GM23338 (cell line): Measurements from ENCODE around the gene OR10D3.

Source experiments
- CREB1 ChIP-seq: fragments of 250-450 bp; sonication (Bioruptor Pico); IDR thresholded peaks from 2 replicates; pipeline ENCODE4 v1.5.0; 2020; ENCODE audit warnings: low read depth, mild to moderate bottlenecking, moderate library complexity
- CTCF ChIP-seq, 2 experiments: fragments of 200-600 bp in 1 of 2; sonication (generic) in 1 of 2; conservative IDR thresholded peaks; 2 replicates each; pipeline versions ENCODE4 v1.5.1 to v1.6.1; 2016 to 2017; ENCODE audit warnings: antibody characterized with exemption in 2 of 2, low read depth in 2 of 2, mild to moderate bottlenecking in 2 of 2, moderate library complexity in 1 of 2
- ETS1 ChIP-seq: IDR thresholded peaks from 2 replicates; pipeline ENCODE4 v1.6.1; 2016; ENCODE audit warnings: antibody characterized with exemption
- EZH2 ChIP-seq: fragments of 200-600 bp; sonication (generic); IDR thresholded peaks from one replicate; pipeline ENCODE4 v1.8.0; 2017; ENCODE audit warnings: antibody characterized with exemption, mild to moderate bottlenecking, low read depth; ENCODE audit not compliant: unreplicated experiment
- EZH2phosphoT487 ChIP-seq: fragments of 200-600 bp; sonication (generic); IDR thresholded peaks from one replicate; pipeline ENCODE4 v1.8.1; 2018; ENCODE audit warnings: antibody characterized with exemption; ENCODE audit not compliant: unreplicated experiment
- JUNB ChIP-seq: IDR thresholded peaks from one replicate; pipeline ENCODE4 v1.6.1; 2016; ENCODE audit warnings: antibody characterized with exemption; ENCODE audit not compliant: unreplicated experiment
- NANOG ChIP-seq: IDR thresholded peaks from 2 replicates; pipeline ENCODE4 v1.6.1; 2016; ENCODE audit warnings: antibody characterized with exemption, borderline replicate concordance
- POLR2AphosphoS5 ChIP-seq: IDR thresholded peaks from 2 replicates; pipeline ENCODE4 v1.6.1; 2016; ENCODE audit warnings: antibody characterized with exemption, low read depth
- REST ChIP-seq: IDR thresholded peaks from one replicate; pipeline ENCODE4 v1.6.1; 2018; ENCODE audit warnings: antibody characterized with exemption; ENCODE audit not compliant: unreplicated experiment
- STAT1 ChIP-seq: IDR thresholded peaks from one replicate; pipeline ENCODE4 v1.6.1; 2016; ENCODE audit warnings: antibody characterized with exemption; ENCODE audit not compliant: unreplicated experiment
- ZNF114 ChIP-seq: fragments of 250-450 bp; sonication (Bioruptor Pico); IDR thresholded peaks from 2 replicates; pipeline ENCODE4 v1.5.0; 2020; ENCODE audit warnings: mild to moderate bottlenecking, moderate library complexity
- ZNF331 ChIP-seq: fragments of 250-450 bp; sonication (Bioruptor Pico); IDR thresholded peaks from 2 replicates; pipeline ENCODE4 v1.5.0; 2020; ENCODE audit warnings: low read depth, mild to moderate bottlenecking, moderate library complexity

- no peak for TF ChIP-seq CTCF (conservative IDR thresholded peaks at IDR 0.05; ENCODE audit: low read depth in 2 of 2)
- TF ChIP-seq REST: no peak
- no peak for TF ChIP-seq EZH2
- no peak for TF ChIP-seq EZH2phosphoT487
- no peak for TF ChIP-seq POLR2AphosphoS5
- no peak for TF ChIP-seq ETS1
- no peak for TF ChIP-seq JUNB
- TF ChIP-seq ZNF331: no peak
- no peak for TF ChIP-seq ZNF114 (CRISPR knock-in tag)
- TF ChIP-seq CREB1: no peak
- TF ChIP-seq STAT1: no peak
- no peak for TF ChIP-seq NANOG
These were observed 11.4 kb downstream of the OR10D3 start for GRCh38 chr11:124194293-124195188.
